ENCODE results near the gene PRKCA.

PRKCA gene

GRCh38 chr17:66837885-66838665, 535.7 kb downstream of the PRKCA start (continued):
- no peak for TF ChIP-seq TSHZ2 (CRISPR knock-in tag; IDR thresholded peaks at IDR 0.05)

DNA sequence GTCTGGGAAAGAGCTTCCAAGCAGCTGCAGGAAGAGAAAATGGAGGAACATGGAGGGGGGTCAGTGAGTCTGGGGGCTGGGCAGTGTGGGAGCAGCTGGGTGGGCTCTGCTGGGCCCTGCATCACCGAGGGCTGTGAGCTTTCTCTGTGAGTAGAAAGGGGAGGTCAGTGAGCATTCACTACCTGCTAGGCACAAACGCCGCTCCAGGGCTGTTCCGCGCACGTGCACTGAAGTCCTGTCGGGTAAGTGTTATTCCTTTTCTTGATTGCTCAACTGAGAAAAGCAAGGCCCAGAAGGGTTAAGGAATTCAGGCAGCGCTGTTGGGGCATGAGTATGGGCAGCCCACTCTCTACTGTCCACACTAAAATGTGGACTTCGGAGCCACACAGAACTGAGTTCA, 537.2 kb downstream of the PRKCA start:
- no peak for TF ChIP-seq TSHZ2 (CRISPR knock-in tag; IDR thresholded peaks at IDR 0.05)
- TF ChIP-seq CREB5 (CRISPR knock-in tag; IDR thresholded peaks at IDR 0.05; ENCODE audit: low read depth): no peak
- no peak for TF ChIP-seq ZC3H10 (CRISPR knock-in tag; IDR thresholded peaks at IDR 0.05)
- TF ChIP-seq, protein P1, sequence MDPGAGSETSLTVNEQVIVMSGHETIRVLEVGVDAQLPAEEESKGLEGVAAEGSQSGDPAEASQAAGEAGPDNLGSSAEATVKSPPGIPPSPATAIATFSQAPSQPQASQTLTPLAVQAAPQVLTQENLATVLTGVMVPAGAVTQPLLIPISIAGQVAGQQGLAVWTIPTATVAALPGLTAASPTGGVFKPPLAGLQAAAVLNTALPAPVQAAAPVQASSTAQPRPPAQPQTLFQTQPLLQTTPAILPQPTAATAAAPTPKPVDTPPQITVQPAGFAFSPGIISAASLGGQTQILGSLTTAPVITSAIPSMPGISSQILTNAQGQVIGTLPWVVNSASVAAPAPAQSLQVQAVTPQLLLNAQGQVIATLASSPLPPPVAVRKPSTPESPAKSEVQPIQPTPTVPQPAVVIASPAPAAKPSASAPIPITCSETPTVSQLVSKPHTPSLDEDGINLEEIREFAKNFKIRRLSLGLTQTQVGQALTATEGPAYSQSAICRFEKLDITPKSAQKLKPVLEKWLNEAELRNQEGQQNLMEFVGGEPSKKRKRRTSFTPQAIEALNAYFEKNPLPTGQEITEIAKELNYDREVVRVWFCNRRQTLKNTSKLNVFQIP (CRISPR knock-in tag; IDR thresholded peaks at IDR 0.05; ENCODE audit: borderline replicate concordance, low read depth): no peak
- no peak for TF ChIP-seq ARNTL (CRISPR knock-in tag; IDR thresholded peaks at IDR 0.05; ENCODE audit: borderline replicate concordance, low read depth)
- no peak for TF ChIP-seq GLIS3 (CRISPR knock-in tag; IDR thresholded peaks at IDR 0.05)
- TF ChIP-seq PATZ1 (CRISPR knock-in tag; IDR thresholded peaks at IDR 0.05; ENCODE audit: borderline replicate concordance): no peak
- TF ChIP-seq ZFP3 (CRISPR knock-in tag; IDR thresholded peaks at IDR 0.05): no peak
- no peak for TF ChIP-seq ZFP30 (CRISPR knock-in tag; IDR thresholded peaks at IDR 0.05)
- no peak for TF ChIP-seq ISL1 (CRISPR knock-in tag; IDR thresholded peaks at IDR 0.05)
- TF ChIP-seq TOX (CRISPR knock-in tag; IDR thresholded peaks at IDR 0.05; ENCODE audit: borderline replicate concordance): no peak
- no peak for TF ChIP-seq ZNF565 (CRISPR knock-in tag; conservative IDR thresholded peaks at IDR 0.05; ENCODE audit: low read depth)
- no peak for TF ChIP-seq ZNF8 (CRISPR knock-in tag; IDR thresholded peaks at IDR 0.05)
- no peak for ATAC-seq

GRCh38 chr17:66840061-66840460, 537.6 kb downstream of the PRKCA start:
- ATAC-seq: no peak
- TF ChIP-seq, protein P1 (CRISPR knock-in tag; IDR thresholded peaks at IDR 0.05; ENCODE audit: borderline replicate concordance, low read depth): no peak
- TF ChIP-seq ZNF8 (CRISPR knock-in tag; IDR thresholded peaks at IDR 0.05): no peak
- no peak for TF ChIP-seq ZNF565 (CRISPR knock-in tag; conservative IDR thresholded peaks at IDR 0.05; ENCODE audit: low read depth)
